A673 (cell line): Measurements from ENCODE around the gene ADGRG2. TPM values are rescaled to one million over a fixed set of nuclear protein-coding genes. Genes with fewer than 3 reads are reported as not detected.

Source experiments
- BruUV-seq: library from RNA; stranded (reverse); fragments of 400-500 nt; replicated peaks from 2 replicates; lab custom pipeline; 2021; lab: Mats Ljungman, UMichigan
- CTCF ChIA-PET: fragments of 300-600 bp; sonication (Branson Sonifier 250); formaldehyde crosslinking; loops from one replicate; lab custom pipeline; 2022; ENCODE audit warnings: antibody characterized with exemption; lab: Charles Lee
- POLR2A ChIA-PET: fragments of 300-600 bp; sonication (Branson Sonifier 250); formaldehyde crosslinking; loops from one replicate; lab custom pipeline; 2022; ENCODE audit warnings: antibody characterized with exemption; ENCODE audit not compliant: low non-redundant PET; lab: Charles Lee
- DNase-seq: peaks from one replicate; pipeline ENCODE4 v3.0.0-alpha.2; 2015; ENCODE audit warnings: low spot score
- H3K27ac ChIP-seq: fragments of 200-600 bp; sonication (generic); 2 replicates; pipeline ENCODE4 v1.5.1; 2016; ENCODE audit warnings: mixed run types, low read depth, mild to moderate bottlenecking, mixed read lengths, antibody characterized with exemption, low read length; ENCODE audit not compliant: poor library complexity, severe bottlenecking
- H3K27me3 ChIP-seq: fragments of 200-600 bp; sonication (generic); replicated peaks from 2 replicates; pipeline ENCODE4 v1.6.1; 2017; ENCODE audit warnings: mixed run types, low read depth, mild to moderate bottlenecking, mixed read lengths, antibody characterized with exemption, low read length; ENCODE audit not compliant: insufficient read depth, poor library complexity
- H3K36me3 ChIP-seq: fragments of 200-600 bp; sonication (generic); 2 replicates; pipeline ENCODE4 v1.6.1; 2016; ENCODE audit warnings: mixed run types, mild to moderate bottlenecking, mixed read lengths, antibody characterized with exemption, low read length; ENCODE audit not compliant: insufficient read depth, poor library complexity, severe bottlenecking
- H3K4me1 ChIP-seq: fragments of 200-600 bp; sonication (generic); 2 replicates; pipeline ENCODE4 v1.6.1; 2017; ENCODE audit warnings: mixed run types, mild to moderate bottlenecking, mixed read lengths, antibody characterized with exemption, low read length; ENCODE audit not compliant: insufficient read depth, poor library complexity, severe bottlenecking
- H3K4me3 ChIP-seq: fragments of 200-600 bp; sonication (generic); 2 replicates; pipeline ENCODE4 v1.5.1; 2016; ENCODE audit warnings: low read depth, mixed run types, mild to moderate bottlenecking, mixed read lengths, low read length; ENCODE audit not compliant: poor library complexity, severe bottlenecking
- H3K9me3 ChIP-seq: fragments of 200-600 bp; sonication (generic); 2 replicates; pipeline ENCODE4 v1.6.1; 2016; ENCODE audit warnings: mixed run types, low read depth, mild to moderate bottlenecking, mixed read lengths, antibody characterized with exemption, low read length; ENCODE audit not compliant: poor library complexity, severe bottlenecking
- EZH2 ChIP-seq: fragments of 200-600 bp; sonication (generic); IDR thresholded peaks from 2 replicates; pipeline ENCODE4 v1.6.1; 2017; ENCODE audit warnings: borderline replicate concordance, low read depth, mild to moderate bottlenecking, mixed read lengths, antibody characterized with exemption, low read length; ENCODE audit not compliant: poor library complexity, severe bottlenecking
- intact Hi-C: fragments of 100-400 bp; cut with micrococcal nuclease; formaldehyde crosslinking; loops from one replicate; pipeline ENCODE4 v1.10.0; 2022; ENCODE audit not compliant: unreplicated experiment
- total RNA-seq: library from RNA; stranded (reverse); gene quantifications from 2 replicates; pipeline ENCODE4 v1.2.3, GENCODE V29; 2021
- TF ChIP-seq, protein P1 (sequence below): fragments of 300-800, 200-600 bp; sonication (generic); conservative IDR thresholded peaks from 2 replicates; pipeline ENCODE4 v1.5.1; 2017; ENCODE audit warnings: low read depth, mild to moderate bottlenecking, antibody characterized with exemption, low read length, moderate library complexity, mixed read lengths

Gene ADGRG2
- total RNA-seq, 1 experiment from 2014 or later, result 61.3 TPM

DNA sequence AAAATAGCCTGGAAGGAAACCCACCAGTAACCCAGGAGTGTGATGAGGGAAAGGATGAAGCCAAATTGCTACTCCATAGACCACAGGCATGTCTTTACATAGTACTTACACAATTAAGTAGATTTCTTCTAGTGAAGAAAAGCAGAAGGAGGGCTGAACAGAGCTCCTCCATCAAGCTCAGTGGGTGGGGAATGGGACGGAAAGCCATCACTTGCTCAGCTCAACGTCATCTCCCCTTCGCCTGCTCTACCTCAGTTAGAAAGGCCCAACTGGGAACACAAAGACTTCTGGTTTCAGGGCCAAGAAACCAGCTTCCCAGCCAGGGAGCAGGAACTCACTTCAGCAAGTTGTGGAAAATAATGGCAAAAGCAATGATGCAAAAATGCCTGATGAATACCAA, 36.6 kb downstream of the ADGRG2 start:
- no TSS peak for BruUV-seq
- POLR2A ChIA-PET, result no interaction called here
- no peak overlapping the region for H3K4me3 ChIP-seq

DNA sequence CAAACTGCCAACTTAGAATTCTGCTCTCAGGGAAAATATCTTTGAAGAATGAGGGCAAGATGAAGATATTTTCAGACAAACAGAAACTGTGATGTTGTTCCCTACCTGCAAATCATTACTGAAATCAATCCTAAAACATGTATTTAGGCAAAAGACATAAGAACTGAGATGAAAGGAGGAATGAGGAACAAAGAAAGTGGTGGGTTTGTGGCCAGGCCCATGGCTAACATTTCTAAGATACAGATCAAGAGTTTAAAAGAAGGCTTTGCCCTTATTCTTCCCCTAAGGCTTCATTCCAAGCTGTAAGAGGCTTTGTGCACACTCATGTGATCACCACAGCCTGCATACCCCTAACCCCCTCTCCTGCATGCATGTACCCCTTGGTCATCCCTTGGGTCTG, 46.5 kb downstream of the ADGRG2 start:
- POLR2A ChIA-PET, result no interaction called here
- BruUV-seq, result no TSS peak
- no peak for DNase-seq
- H3K4me1 ChIP-seq, result no peaks in the 10 kb centered on the region
- no peak overlapping the region for H3K4me3 ChIP-seq
- no peaks in the 10 kb centered on the region for H3K27me3 ChIP-seq
- CTCF ChIA-PET, result no interaction called here
- peaks cover 4% of the 10 kb centered on the region for H3K9me3 ChIP-seq
- no peak overlapping the region for H3K27ac ChIP-seq
- TF ChIP-seq EZH2, result no peak
- TF ChIP-seq, protein P1, sequence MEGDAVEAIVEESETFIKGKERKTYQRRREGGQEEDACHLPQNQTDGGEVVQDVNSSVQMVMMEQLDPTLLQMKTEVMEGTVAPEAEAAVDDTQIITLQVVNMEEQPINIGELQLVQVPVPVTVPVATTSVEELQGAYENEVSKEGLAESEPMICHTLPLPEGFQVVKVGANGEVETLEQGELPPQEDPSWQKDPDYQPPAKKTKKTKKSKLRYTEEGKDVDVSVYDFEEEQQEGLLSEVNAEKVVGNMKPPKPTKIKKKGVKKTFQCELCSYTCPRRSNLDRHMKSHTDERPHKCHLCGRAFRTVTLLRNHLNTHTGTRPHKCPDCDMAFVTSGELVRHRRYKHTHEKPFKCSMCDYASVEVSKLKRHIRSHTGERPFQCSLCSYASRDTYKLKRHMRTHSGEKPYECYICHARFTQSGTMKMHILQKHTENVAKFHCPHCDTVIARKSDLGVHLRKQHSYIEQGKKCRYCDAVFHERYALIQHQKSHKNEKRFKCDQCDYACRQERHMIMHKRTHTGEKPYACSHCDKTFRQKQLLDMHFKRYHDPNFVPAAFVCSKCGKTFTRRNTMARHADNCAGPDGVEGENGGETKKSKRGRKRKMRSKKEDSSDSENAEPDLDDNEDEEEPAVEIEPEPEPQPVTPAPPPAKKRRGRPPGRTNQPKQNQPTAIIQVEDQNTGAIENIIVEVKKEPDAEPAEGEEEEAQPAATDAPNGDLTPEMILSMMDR, result no peak
- peaks cover 30% of the 10 kb centered on the region for H3K36me3 ChIP-seq
- intact Hi-C loops, result no loop called here

More for the DNA sequence above, 36.6 kb downstream of the ADGRG2 start:
- H3K4me1 ChIP-seq, result no peaks in the 10 kb centered on the region
- CTCF ChIA-PET, result no interaction called here
- intact Hi-C loops, result no loop called here
- no peaks in the 10 kb centered on the region for H3K27me3 ChIP-seq
- no peak for TF ChIP-seq EZH2
- TF ChIP-seq, protein P1, result no peak
- DNase-seq, result no peak
- no peak overlapping the region for H3K27ac ChIP-seq
- peaks cover 34% of the 10 kb centered on the region for H3K36me3 ChIP-seq
- H3K9me3 ChIP-seq, result peaks cover 13% of the 10 kb centered on the region

DNA sequence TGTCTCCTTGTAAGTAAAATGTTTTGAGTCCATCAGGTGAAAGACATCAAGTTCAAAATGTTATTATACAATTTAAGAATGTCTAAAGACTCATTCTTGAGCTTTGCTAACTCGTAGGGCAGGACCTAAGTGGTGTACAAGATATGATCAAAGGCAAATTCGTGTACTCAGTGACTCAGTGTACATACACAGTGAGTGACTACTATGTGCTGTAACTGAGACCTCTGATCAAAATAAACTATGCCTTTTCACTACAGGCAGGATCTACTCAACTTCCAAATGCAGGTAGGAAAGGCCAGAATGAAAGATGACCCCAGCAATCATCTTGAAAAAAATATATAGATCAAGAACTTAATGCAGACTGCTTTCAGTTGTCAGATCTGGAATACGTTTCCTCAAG, 49.9 kb downstream of the ADGRG2 start:
- intact Hi-C loops, result no loop called here
- H3K27me3 ChIP-seq, result no peaks in the 10 kb centered on the region
- BruUV-seq, result no TSS peak
- peaks cover 4% of the 10 kb centered on the region for H3K9me3 ChIP-seq
- POLR2A ChIA-PET, result no interaction called here
- CTCF ChIA-PET, result no interaction called here
- H3K27ac ChIP-seq, result no peak overlapping the region
- peaks cover 23% of the 10 kb centered on the region for H3K36me3 ChIP-seq
- no peak for DNase-seq
- H3K4me1 ChIP-seq, result no peaks in the 10 kb centered on the region
- H3K4me3 ChIP-seq, result no peak overlapping the region
- TF ChIP-seq, protein P1, result no peak
- TF ChIP-seq EZH2, result no peak
